Measurements from ENCODE around the gene FMN2. TPM values are rescaled to one million over a fixed set of nuclear protein-coding genes. Genes with fewer than 3 reads are reported as not detected.

Gene FMN2
- total RNA-seq, 1 donor from 2014 or later, result 4.3 TPM

DNA sequence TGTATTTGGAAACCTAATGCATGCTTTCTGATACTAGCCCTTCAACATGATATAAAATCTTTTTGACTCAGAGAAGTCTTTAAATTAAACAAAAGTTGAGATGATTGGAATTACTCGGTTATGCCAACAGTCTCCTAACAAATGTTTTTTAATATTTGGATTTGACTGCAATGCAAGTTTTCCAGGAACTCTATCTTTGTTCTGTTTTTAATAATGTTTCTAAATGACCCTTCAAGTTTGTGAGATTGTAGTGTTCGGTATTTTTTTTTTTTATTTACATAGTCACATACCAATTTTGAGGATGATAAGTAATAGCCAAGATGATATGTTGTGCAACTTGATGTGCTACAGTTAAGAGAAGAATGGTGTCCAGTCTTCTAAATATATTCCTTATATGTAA is 258.0 kb downstream of the FMN2 start:
- TF ChIP-seq, protein P1, sequence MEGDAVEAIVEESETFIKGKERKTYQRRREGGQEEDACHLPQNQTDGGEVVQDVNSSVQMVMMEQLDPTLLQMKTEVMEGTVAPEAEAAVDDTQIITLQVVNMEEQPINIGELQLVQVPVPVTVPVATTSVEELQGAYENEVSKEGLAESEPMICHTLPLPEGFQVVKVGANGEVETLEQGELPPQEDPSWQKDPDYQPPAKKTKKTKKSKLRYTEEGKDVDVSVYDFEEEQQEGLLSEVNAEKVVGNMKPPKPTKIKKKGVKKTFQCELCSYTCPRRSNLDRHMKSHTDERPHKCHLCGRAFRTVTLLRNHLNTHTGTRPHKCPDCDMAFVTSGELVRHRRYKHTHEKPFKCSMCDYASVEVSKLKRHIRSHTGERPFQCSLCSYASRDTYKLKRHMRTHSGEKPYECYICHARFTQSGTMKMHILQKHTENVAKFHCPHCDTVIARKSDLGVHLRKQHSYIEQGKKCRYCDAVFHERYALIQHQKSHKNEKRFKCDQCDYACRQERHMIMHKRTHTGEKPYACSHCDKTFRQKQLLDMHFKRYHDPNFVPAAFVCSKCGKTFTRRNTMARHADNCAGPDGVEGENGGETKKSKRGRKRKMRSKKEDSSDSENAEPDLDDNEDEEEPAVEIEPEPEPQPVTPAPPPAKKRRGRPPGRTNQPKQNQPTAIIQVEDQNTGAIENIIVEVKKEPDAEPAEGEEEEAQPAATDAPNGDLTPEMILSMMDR (conservative IDR thresholded peaks at IDR 0.05), result no peak
- Mint-ChIP-seq H3K27ac (no peak overlapping the region), H3K36me3 (no peaks in the 10 kb centered on the region), H3K4me3 (no peak overlapping the region), H3K9me3 (no peaks in the 10 kb centered on the region), H3K27me3 (no peaks in the 10 kb centered on the region), H3K4me1 (ENCODE audit: unreplicated experiment) (no peaks in the 10 kb centered on the region)
- DNase-seq (ENCODE audit: extremely low spot score, unreplicated experiment), result no peak

DNA sequence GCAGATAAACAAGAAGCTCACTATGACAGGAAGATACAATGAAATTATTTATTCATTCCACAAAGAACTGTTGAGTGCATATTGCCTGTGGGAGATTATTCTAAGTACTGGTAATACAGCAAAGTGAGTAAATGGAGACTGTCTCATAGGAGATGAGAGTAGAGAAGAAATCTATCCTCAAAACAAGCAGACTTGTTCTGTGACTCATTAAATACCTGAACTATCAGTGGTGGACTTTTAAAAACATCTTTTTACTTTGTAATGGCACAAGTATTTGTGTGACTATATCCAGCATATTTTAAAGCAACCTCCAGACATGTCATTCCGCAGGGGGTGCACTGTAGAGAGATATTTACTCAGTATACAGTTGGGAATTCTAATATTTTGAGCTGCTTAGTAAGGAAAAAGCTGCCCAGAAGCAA is 259.2 kb downstream of the FMN2 start:
- no peaks in the 10 kb centered on the region for H3K4me1 Mint-ChIP-seq (ENCODE audit: unreplicated experiment)
- no peaks in the 10 kb centered on the region for H3K27me3 Mint-ChIP-seq
- H3K36me3 Mint-ChIP-seq, result no peaks in the 10 kb centered on the region
- no peak overlapping the region for H3K4me3 Mint-ChIP-seq
- H3K27ac Mint-ChIP-seq, result no peak overlapping the region
- DNase-seq (ENCODE audit: extremely low spot score, unreplicated experiment), result no peak
- no peaks in the 10 kb centered on the region for H3K9me3 Mint-ChIP-seq
- TF ChIP-seq, protein P1 (conservative IDR thresholded peaks at IDR 0.05), result no peak

DNA sequence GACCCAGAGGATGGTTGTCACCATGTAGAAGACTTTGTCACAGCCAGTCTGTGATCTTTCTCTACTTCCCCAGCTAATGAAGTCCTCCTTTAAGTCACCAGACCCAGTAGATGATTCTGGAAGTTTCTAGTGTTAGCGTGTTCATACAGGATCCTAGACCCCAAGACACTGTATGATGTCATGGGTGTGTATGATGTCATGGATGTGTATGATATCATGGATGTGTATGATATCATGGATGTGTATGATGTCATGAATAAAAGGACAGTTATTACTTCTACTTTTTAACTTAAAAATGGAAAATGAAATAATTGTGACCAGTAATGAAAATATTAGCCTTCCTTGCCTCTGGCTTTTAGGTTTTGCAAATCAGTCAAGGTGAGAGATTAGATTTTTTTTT is 260.0 kb downstream of the FMN2 start:
- Mint-ChIP-seq H3K36me3 (no peaks in the 10 kb centered on the region), H3K27me3 (no peaks in the 10 kb centered on the region), H3K27ac (no peak overlapping the region), H3K4me1 (ENCODE audit: unreplicated experiment) (no peaks in the 10 kb centered on the region), H3K4me3 (no peak overlapping the region), H3K9me3 (no peaks in the 10 kb centered on the region)
- TF ChIP-seq, protein P1 (conservative IDR thresholded peaks at IDR 0.05), result no peak
- no peak for DNase-seq (ENCODE audit: extremely low spot score, unreplicated experiment)

DNA sequence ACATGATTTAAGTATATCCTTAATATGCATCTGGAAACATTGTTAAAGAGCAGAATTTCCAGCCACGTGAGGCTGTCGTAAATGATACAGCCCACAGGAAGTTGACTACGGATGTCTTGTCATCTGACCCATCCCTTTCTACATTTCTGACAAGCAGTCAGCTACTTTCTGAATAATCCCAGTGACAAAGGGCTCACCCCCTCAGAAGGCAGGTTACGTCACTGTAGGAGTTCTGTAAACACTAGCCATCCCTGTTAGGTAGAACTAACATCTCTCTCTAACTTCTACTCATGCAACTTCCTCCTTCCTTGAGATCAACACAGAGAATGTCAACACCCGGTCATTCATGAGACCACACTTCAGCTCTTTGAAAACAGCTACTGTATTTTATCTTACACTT is 261.1 kb downstream of the FMN2 start:
- no peaks in the 10 kb centered on the region for H3K27me3 Mint-ChIP-seq
- H3K4me3 Mint-ChIP-seq, result no peak overlapping the region
- no peaks in the 10 kb centered on the region for H3K9me3 Mint-ChIP-seq
- no peak for DNase-seq (ENCODE audit: extremely low spot score, unreplicated experiment)
- no peak overlapping the region for H3K27ac Mint-ChIP-seq
- H3K4me1 Mint-ChIP-seq (ENCODE audit: unreplicated experiment), result no peaks in the 10 kb centered on the region
- TF ChIP-seq, protein P1 (conservative IDR thresholded peaks at IDR 0.05), result no peak
- H3K36me3 Mint-ChIP-seq, result no peaks in the 10 kb centered on the region

DNA sequence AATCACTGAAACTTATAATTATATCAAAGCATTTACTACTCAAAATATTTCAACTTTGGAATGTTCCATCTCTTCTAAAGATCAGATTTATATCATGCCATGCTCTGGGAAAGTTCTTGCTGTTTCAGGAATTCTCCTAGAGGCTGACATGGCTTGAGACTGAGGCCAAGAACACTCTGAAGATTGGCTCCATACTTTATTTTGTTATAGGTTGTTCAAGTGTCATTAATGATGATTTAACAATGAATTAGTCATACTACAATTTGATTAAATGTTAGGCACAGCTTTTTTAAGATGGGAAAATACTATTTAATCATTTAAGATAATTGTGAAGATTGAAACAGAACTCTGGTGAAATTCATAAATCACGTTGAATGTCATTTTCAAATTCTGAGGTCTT is 264.9 kb downstream of the FMN2 start:
- Mint-ChIP-seq H3K4me1 (ENCODE audit: unreplicated experiment) (no peaks in the 10 kb centered on the region), H3K36me3 (no peaks in the 10 kb centered on the region), H3K9me3 (no peaks in the 10 kb centered on the region), H3K4me3 (no peak overlapping the region), H3K27ac (no peak overlapping the region), H3K27me3 (no peaks in the 10 kb centered on the region)
- TF ChIP-seq, protein P1 (conservative IDR thresholded peaks at IDR 0.05), result no peak
- DNase-seq (ENCODE audit: extremely low spot score, unreplicated experiment), result no peak

DNA sequence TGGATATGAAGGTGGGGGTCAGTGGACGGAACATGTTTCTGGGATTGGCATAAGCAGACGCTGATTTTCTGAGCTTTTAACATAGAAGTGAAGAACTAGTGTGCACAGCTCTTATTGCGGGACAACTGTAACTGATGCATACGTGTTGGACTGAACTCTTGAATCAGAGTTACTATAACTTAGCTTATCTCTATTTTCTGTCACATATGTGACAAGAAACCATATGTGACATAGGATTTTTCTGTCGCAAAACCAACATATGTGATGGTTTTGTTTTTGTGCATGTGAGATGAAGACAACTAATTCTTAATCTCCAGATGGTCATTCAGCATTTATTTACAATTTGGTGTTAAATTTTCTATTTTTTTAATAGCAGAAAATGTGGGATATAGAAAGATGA is 270.4 kb downstream of the FMN2 start:
- TF ChIP-seq, protein P1 (conservative IDR thresholded peaks at IDR 0.05), result no peak
- Mint-ChIP-seq H3K9me3 (no peaks in the 10 kb centered on the region), H3K4me3 (no peak overlapping the region), H3K27ac (no peak overlapping the region), H3K27me3 (no peaks in the 10 kb centered on the region), H3K36me3 (no peaks in the 10 kb centered on the region), H3K4me1 (ENCODE audit: unreplicated experiment) (no peaks in the 10 kb centered on the region)
- no peak for DNase-seq (ENCODE audit: extremely low spot score, unreplicated experiment)

Data from type B pancreatic cell (in vitro differentiated cells).